GDM1 (cell line): Measurements from ENCODE around the gene VGF.

Source experiments
- DNase-seq: peaks from one replicate; lab custom pipeline; 2025; lab: John Stamatoyannopoulos, UW

The VGF gene

DNA sequence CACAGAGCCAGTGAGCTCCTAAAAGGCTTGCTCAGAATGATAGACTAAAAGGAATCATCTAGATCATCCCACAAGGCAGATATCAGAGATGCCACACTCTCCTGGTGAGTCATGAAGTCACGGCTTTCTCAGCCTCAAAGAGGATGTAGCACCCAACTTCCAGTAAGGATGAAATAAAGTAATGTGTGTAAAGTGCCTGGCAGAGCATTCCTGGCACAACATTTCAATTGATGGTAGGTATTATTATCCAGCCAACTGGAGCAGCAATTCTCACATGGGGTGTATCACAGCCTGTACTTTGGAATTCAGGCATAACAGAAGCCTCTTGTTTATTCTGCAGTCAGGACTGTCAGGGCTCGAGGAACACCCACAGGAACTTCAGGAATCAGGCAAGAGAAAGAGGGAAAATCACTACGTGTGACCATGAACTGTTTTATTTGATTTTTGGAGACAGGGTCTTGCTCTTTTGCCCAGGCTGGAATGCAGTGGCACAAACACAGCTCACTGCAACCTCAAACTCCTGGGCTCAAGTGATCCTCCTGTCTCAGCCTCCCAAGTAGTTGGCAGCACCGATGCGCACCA lies 20.0 kb upstream of the VGF start:
- no peak for DNase-seq

GRCh38 chr7:101180130-101180755 lies 14.9 kb upstream of the VGF start, which contains the start of gene NAT16:
NAT16 (minus strand) TSS chr7:101180293; CDS start chr7:101174807, 5,486 bp downstream.
- DNase-seq, result no peak

GRCh38 chr7:101179713-101180112 lies 14.3 kb upstream of the VGF start:
- no peak for DNase-seq

DNA sequence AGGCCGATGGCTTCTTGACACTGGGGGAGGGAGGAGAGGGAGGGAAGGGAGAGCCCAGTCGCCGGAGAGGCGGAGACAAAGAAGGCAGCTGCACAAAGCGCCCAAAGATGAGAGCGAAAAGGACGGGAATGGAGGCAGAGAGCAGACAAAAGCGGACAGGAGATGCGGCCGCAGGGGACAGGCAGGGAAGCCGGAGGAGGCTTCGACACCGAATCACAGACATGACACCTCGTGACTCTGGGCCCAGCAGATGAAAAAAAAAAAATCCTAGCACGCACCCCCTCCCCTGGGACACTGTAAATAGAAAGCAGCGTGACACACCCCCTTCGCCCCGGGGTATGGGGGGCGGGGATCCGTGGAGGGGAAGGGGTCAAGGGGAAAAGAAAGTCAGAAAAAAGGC lies 13.7 kb upstream of the VGF start:
- no peak for DNase-seq

DNA sequence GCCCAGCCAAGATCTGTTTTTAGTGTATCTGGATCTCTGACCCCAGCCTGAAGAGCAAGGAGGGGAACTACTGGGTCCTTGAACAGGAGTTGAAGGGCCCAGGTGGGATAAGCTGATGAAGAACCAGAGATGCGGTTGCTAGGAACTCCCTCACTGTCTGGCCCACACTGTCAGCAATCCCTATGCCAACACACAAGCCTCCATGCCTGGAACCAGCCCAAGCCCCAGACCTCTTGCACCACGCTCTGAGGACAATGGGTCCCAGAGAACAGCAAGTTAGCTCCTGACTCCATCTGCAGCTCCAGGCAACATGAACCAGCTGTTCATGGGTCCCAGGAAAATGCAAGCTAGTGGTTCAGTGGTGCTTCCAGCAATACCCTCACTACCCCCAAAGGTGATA lies 12.3 kb upstream of the VGF start:
- DNase-seq, result no peak

DNA sequence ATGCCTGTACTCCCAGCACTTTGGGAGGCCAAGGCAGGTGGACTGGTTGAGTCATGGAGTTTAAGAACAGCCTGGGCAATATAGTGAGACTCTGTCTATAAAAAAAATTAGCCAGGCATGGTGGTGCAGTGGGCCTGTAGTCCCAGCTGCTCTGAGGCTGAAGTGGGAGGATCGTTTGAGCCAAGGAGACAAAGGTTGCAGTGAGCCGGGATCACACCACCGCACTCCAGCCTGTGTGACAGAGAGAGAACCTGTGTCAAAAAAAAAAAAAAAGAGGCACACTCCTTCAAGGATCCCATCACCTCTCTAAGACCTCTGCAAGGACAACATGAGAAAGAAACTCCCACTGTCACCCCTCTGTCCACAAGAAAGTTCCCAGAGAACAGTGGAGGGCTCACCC lies 10.3 kb upstream of the VGF start:
- DNase-seq, result no peak

DNA sequence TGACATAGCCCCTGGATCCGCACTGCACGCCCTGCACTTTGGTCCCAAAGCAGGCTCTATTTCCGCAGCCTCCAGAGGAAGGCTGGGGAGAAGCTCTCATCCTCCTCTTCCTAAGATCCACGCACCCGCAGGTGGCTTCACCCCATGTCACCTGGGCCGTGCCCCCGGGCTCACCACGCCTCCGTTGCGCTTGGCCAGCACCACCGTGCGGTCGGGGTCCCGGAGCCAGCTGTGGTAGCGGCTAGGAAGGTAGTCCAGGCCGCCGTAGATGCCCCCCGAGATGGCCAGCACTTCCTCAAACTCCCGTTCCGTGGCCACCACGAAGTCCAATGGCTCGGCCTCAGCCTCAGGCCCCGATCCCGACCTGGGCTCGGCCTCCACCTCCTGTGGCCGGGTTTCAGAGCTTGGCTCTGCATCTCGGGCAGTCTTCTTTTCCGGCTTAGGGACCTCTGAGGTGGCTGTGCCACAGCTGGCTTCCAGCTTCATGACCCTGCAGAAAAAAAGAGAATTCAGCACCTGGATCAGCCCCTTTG lies 9.0 kb upstream of the VGF start:
- DNase-seq, result no peak

- no peak for DNase-seq
Measured at GRCh38 chr7:101173752-101174244, 8.4 kb upstream of the VGF start.

GRCh38 chr7:101172854-101173751 lies 7.7 kb upstream of the VGF start:
- DNase-seq, result no peak

- no peak for DNase-seq
Measured at GRCh38 chr7:101172005-101172853, 6.9 kb upstream of the VGF start.

- DNase-seq, result no peak
Measured at GRCh38 chr7:101171442-101171837, 6.1 kb upstream of the VGF start.

DNA sequence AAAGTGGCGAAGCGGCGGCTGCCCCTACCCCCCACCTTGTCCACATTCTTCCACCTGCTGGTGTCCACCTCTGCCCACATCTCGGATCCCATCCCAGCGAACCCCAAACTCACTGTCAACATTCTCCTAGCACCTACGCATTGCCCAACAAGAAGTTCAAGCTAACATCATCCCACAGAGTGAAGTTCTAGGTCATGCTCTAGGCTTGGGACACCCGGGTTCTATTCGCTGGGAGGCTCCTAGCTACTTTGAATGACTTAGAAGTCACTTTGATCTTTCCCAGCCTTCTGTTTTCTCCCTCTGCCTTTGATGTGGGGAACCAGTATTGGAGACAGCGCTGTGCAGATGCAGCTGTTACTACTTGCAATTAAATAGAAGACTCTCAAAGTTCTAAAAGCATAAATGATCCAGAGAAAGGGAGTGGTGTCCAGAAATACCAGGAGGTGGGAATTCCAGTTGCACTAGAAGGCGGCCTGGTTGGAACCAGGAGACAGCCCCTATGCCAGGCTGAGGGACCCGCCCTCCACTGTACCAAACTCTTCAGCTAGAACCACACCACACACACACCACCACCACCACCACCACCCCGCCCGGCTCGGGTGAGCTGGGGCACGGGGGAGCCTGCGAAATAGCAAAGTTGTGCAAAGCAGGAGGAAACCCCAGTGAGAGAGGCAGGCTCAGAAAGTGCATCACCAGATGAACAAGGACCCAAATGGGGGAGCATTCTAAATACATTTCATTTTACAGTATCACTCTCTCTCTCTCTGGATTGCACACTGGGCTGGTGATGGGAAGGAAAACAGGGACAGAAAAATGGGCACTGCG lies 5.5 kb upstream of the VGF start:
- no peak for DNase-seq

DNA sequence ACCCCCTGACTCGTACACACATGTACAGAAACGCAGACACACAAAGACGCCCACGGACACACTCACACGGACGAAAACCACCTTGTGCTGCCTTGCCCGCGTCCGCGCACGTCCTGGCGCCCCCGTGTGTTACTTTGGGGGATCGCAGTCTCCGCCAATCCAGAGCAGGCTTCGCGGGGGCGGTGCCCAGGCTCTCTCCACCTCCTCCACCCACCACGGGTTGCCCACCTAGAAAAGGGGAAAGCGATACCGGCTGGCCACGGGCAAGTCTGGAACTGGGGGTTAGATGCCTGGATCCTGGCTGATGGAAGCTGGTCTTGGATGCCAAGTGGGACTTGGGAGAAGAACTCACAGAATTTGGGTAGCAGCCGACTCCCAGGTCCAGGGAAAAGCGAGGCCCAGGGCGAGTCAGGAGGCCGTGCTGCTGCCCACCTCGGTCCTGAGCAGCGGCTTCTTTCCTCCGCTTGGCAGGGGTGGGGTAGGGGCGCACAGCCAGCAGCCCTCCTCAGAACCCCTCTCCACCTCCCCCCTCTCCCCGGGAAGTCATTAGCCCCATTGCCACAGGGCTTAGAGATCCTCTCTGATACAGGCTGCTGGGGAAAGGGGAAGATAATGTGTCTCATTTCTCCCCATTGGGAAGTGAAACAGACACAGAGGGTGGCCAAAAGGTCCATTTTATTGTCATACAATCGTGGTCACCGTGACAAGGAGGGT lies 4.6 kb upstream of the VGF start:
- DNase-seq, result peak; percentile 42

GRCh38 chr7:101169110-101169837 lies 3.9 kb upstream of the VGF start:
- DNase-seq, result no peak

DNA sequence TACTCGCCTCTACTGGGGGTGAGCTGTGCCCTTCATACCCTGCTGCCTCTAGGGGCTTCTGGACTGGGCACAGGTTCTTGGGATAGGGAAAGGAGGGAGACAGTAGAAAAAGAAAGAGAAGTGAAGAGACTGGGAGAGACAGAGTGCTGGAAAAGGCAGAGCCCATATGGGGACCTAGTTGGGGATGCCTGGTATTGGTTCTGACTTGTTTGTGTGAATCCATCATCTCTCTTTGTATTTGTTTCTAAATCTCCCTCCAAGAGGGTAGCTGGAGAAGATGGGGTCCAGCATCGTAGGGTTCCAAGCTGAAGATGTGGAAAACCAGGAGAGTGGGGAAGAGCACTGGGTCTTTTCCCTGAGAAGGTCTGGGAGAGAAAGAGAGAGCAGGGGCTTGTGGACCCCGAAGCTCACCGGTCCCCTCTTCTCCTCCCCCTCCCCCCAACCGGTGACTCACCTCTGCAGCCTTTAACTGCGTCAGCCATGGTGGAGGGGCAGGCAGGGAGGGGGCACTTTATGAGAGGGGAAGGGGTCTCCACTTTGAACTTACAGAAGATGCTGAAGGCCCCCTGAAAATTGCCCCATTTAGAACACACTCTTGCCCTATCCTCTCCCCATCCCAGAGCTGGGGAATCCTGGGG lies 3.2 kb upstream of the VGF start:
- no peak for DNase-seq

DNA sequence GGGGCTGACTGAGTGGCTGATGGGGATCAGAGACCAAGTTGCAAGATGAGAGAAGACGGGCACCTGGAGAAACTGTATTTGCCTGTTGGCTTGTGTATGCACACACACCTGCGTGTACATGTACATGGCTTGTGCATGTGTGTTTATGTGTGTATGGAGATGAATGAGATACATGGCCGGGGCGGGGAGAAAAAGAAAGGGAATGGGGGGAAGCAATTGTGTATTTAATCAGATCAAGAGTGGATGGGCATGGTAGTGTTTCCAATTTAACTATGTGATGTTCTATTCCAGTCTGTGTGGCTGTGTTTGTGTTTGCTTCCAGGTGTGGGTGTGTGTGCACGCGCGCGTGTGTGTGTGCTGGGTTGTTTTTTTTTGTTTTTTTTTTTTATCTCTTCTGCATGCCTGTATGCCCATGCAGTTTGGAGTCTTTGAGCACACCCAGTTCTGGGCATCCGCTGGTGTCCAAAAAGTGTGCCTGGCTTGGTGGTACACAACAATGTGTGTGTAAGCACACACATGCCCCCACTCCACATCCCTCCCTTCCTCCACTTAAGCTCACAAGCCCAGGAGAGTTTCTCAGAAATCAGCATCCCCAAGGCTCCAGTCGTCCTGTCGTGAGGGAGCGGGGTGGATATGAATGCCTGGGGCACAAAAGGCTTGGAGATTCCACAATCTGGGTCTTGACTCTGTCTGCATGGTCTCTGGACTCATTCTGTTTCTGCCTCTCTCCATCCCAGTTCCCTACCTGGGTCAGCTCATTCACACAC lies 2.5 kb upstream of the VGF start:
- DNase-seq, result no peak

GRCh38 chr7:101166909-101167644 lies 1.7 kb upstream of the VGF start:
- no peak for DNase-seq

- DNase-seq, result no peak
Measured at GRCh38 chr7:101166648-101166908, 1.2 kb upstream of the VGF start.
